Suprapubic skin (tissue), 4 donors: ENCODE data around the gene FKBP5. TPM values are rescaled to one million over a fixed set of nuclear protein-coding genes. Genes with fewer than 3 reads are reported as not detected.

Source experiments
- DNase-seq, 2 donors: peaks; one replicate each; pipeline ENCODE4 v3.0.0-alpha.2; 2019; ENCODE audit warnings: low spot score in 2 of 2
- H3K27ac ChIP-seq: fragments of 200-600 bp; sonication (generic); one replicate; pipeline ENCODE4 v1.5.1; 2019
- H3K27me3 ChIP-seq: fragments of 200-600 bp; sonication (generic); one replicate; pipeline ENCODE4 v1.5.1; 2019
- H3K36me3 ChIP-seq: fragments of 200-600 bp; sonication (generic); one replicate; pipeline ENCODE4 v1.5.1; 2019
- H3K4me1 ChIP-seq: fragments of 200-600 bp; sonication (generic); one replicate; pipeline ENCODE4 v1.5.1; 2019
- H3K4me3 ChIP-seq: fragments of 200-600 bp; sonication (generic); one replicate; pipeline ENCODE4 v1.5.1; 2019; ENCODE audit warnings: mild to moderate bottlenecking
- H3K9me3 ChIP-seq: fragments of 200-600 bp; sonication (generic); one replicate; pipeline ENCODE4 v1.5.1; 2019
- CTCF ChIP-seq, 2 donors: fragments of 200-600 bp in 1 of 2; fragments of 450-650 bp in 1 of 2; sonication (generic) in 1 of 2; IDR thresholded peaks; one replicate each; pipeline ENCODE4 v1.5.1; 2016 to 2019; ENCODE audit warnings: antibody characterized with exemption in 2 of 2, mild to moderate bottlenecking in 1 of 2, moderate library complexity in 1 of 2
- EP300 ChIP-seq: sonication (generic); formaldehyde crosslinking; IDR thresholded peaks from one replicate; pipeline ENCODE4 v1.6.1; 2017; ENCODE audit warnings: antibody characterized with exemption
- POLR2A ChIP-seq, 2 donors: fragments of 450-650 bp; IDR thresholded peaks; one replicate each; pipeline ENCODE4 v1.6.1; 2017; ENCODE audit warnings: antibody characterized with exemption in 2 of 2, mild to moderate bottlenecking in 2 of 2, moderate library complexity in 2 of 2
- POLR2AphosphoS5 ChIP-seq, 3 donors: sonication (generic); formaldehyde crosslinking; IDR thresholded peaks; one replicate each; pipeline ENCODE4 v1.6.1; 2017; ENCODE audit warnings: antibody characterized with exemption in 3 of 3
- WGBS: methylation state at CpG from one replicate; pipeline ENCODE4 v1.1.5; 2018; 5-methylcytosine and 5-hydroxymethylcytosine counted together
- total RNA-seq, 4 donors: library from RNA; depleted of rRNA; stranded (reverse); fragments of >200 nt; gene quantifications; one replicate each; pipeline ENCODE4 v1.1.0, GENCODE V29; 2016

FKBP5 gene
- total RNA-seq, 4 donors from 2014 or later = 198 to 321 (median 244) TPM

- TF ChIP-seq POLR2A (IDR thresholded peaks at IDR 0.05) (no peak), POLR2AphosphoS5 (IDR thresholded peaks at IDR 0.05) (no peak), EP300 (no peak), CTCF (IDR thresholded peaks at IDR 0.05) (no peak)
- H3K9me3 ChIP-seq = no peaks in the 10 kb centered on the region
- no peak overlapping the region for H3K4me3 ChIP-seq
- H3K4me1 ChIP-seq = no peaks in the 10 kb centered on the region
- H3K36me3 ChIP-seq = no peaks in the 10 kb centered on the region
- no peak for DNase-seq
- H3K27me3 ChIP-seq = no peaks in the 10 kb centered on the region
- no peak overlapping the region for H3K27ac ChIP-seq
These were observed 124.0 kb downstream of the FKBP5 start for GRCh38 chr6:35564733-35565132.

GRCh38 chr6:35562060-35562459 is 126.7 kb downstream of the FKBP5 start:
- H3K9me3 ChIP-seq = no peaks in the 10 kb centered on the region
- no peaks in the 10 kb centered on the region for H3K36me3 ChIP-seq
- H3K4me3 ChIP-seq = no peak overlapping the region
- no peaks in the 10 kb centered on the region for H3K4me1 ChIP-seq
- H3K27me3 ChIP-seq = no peaks in the 10 kb centered on the region
- no peak overlapping the region for H3K27ac ChIP-seq
- TF ChIP-seq CTCF (IDR thresholded peaks at IDR 0.05) = no peak
- no peak for TF ChIP-seq EP300
- no peak for TF ChIP-seq POLR2A (IDR thresholded peaks at IDR 0.05)
- no peak for TF ChIP-seq POLR2AphosphoS5 (IDR thresholded peaks at IDR 0.05)
- 56% methylated on average over 11 of the region's 11 CpGs for WGBS
- no peak for DNase-seq

GRCh38 chr6:35561113-35561512 is 127.6 kb downstream of the FKBP5 start:
- no peak overlapping the region for H3K27ac ChIP-seq
- no peaks in the 10 kb centered on the region for H3K9me3 ChIP-seq
- no peak for TF ChIP-seq POLR2A (IDR thresholded peaks at IDR 0.05)
- no peak for TF ChIP-seq POLR2AphosphoS5 (IDR thresholded peaks at IDR 0.05)
- no peak for TF ChIP-seq CTCF (IDR thresholded peaks at IDR 0.05)
- TF ChIP-seq EP300 = no peak
- H3K4me1 ChIP-seq = no peaks in the 10 kb centered on the region
- 76% methylated on average over 5 of the region's 5 CpGs for WGBS
- H3K4me3 ChIP-seq = no peak overlapping the region
- no peaks in the 10 kb centered on the region for H3K36me3 ChIP-seq
- no peak for DNase-seq
- H3K27me3 ChIP-seq = no peaks in the 10 kb centered on the region

- H3K4me3 ChIP-seq = no peak overlapping the region
- TF ChIP-seq CTCF (IDR thresholded peaks at IDR 0.05) (no peak), EP300 (no peak), POLR2AphosphoS5 (IDR thresholded peaks at IDR 0.05) (no peak), POLR2A (IDR thresholded peaks at IDR 0.05) (no peak)
These were observed 130.1 kb downstream of the FKBP5 start for GRCh38 chr6:35558571-35558970.

GRCh38 chr6:35557239-35557638 is 131.5 kb downstream of the FKBP5 start:
- TF ChIP-seq POLR2A (IDR thresholded peaks at IDR 0.05) (no peak), EP300 (no peak), CTCF (IDR thresholded peaks at IDR 0.05) (no peak), POLR2AphosphoS5 (IDR thresholded peaks at IDR 0.05) (no peak)
- Histone ChIP-seq H3K27me3 (no peaks in the 10 kb centered on the region), H3K27ac (no peak overlapping the region), H3K9me3 (peaks cover 2% of the 10 kb centered on the region), H3K4me3 (no peak overlapping the region), H3K36me3 (no peaks in the 10 kb centered on the region), H3K4me1 (no peaks in the 10 kb centered on the region)
- WGBS = 75% methylated on average over 5 of the region's 6 CpGs
- no peak for DNase-seq

More at GRCh38 chr6:35558571-35558970, 130.1 kb downstream of the FKBP5 start:
- WGBS = 86% methylated on average over 12 of the region's 12 CpGs
- Histone ChIP-seq H3K27ac (no peak overlapping the region), H3K27me3 (no peaks in the 10 kb centered on the region), H3K36me3 (no peaks in the 10 kb centered on the region), H3K4me1 (no peaks in the 10 kb centered on the region), H3K9me3 (no peaks in the 10 kb centered on the region)
- DNase-seq = no peak
